Measurements from ENCODE around the gene BACE1. TPM values are rescaled to one million over a fixed set of nuclear protein-coding genes. Genes with fewer than 3 reads are reported as not detected.
"Not testable (repeated sequence)": the region's sequence is repeated elsewhere in the genome, so short reads cannot be mapped to it uniquely, and the experiment has no call there.

BACE1 gene
- total and polyA plus RNA-seq, 7 experiments from 2014 or later: 0.23 to 2.0 (median 0.34) TPM

GRCh38 chr11:117327255-117327566, 11.2 kb upstream of the BACE1 start:
- H3K36me3 ChIP-seq (ENCODE audit: control insufficient read depth in 2 of 3, insufficient read depth in 3 of 3, low read length in 3 of 3); H3K27me3 ChIP-seq (ENCODE audit: control insufficient read depth in 2 of 2, insufficient read depth in 2 of 2, low read length in 2 of 2); H3K4me1 ChIP-seq (ENCODE audit: control insufficient read depth in 2 of 2, insufficient read depth in 2 of 2, low read length in 2 of 2); DNase-seq; H3K9me3 ChIP-seq (ENCODE audit: control insufficient read depth in 2 of 3, low read length in 3 of 3); H3K9me3 Mint-ChIP-seq; ATAC-seq; H3K27me3 Mint-ChIP-seq; H3K36me3 Mint-ChIP-seq: not testable (repeated sequence)
- H3K27ac ChIP-seq (ENCODE audit: low read depth, low read length): peak overlapping the region; percentile 79
- intact Hi-C loops (cut with micrococcal nuclease): loop anchor here (1.0 to 10.0 kb wide), 10 partner anchors 11 to 660 kb away; partner anchors contain the start of genes BACE1 (in 2 of the 2), BUD13 (in 2 of the 2), PCSK7 (in 2 of the 2) and RNF214 (in 2 of the 2)
- CTCF ChIA-PET: interaction anchor here (1.0 kb wide), 1 partner anchor 17 kb away, joined by 4 read pairs; no protein-coding TSS in a partner anchor
- peak overlapping the region in 2 of 9 donors; percentile 70 to 81 for H3K27ac Mint-ChIP-seq
- POLR2A ChIA-PET: interaction anchor here (0.7 to 1.4 kb wide), 5 partner anchors 11 to 445 kb away, joined by 4 to 6 read pairs (median 5); partner anchors contain the start of genes PAFAH1B2 and PCSK7
- H3K4me1 Mint-ChIP-seq: peaks cover 0 to 19% (median 11%) of the 10 kb centered on the region in 7 donors
- H3K4me3 Mint-ChIP-seq: peak overlapping the region in 6 of 10 donors; percentile 26 to 59 (median 34)
- peak overlapping the region; percentile 66 for H3K4me3 ChIP-seq (ENCODE audit: low read length)

GRCh38 chr11:117319214-117319840, 3.3 kb upstream of the BACE1 start:
- no peak overlapping the region for H3K4me3 Mint-ChIP-seq
- Histone ChIP-seq H3K27me3 (ENCODE audit: control insufficient read depth in 2 of 2, insufficient read depth in 2 of 2, low read length in 2 of 2) (peaks cover 0 to 7% of the 10 kb centered on the region in 2 donors), H3K27ac (ENCODE audit: low read depth, low read length) (no peak overlapping the region), H3K9me3 (ENCODE audit: control insufficient read depth in 2 of 3, low read length in 3 of 3) (no peaks in the 10 kb centered on the region), H3K4me1 (ENCODE audit: control insufficient read depth in 2 of 2, insufficient read depth in 2 of 2, low read length in 2 of 2) (peaks cover 7 to 9% of the 10 kb centered on the region in 2 donors), H3K4me3 (ENCODE audit: low read length) (no peak overlapping the region), H3K36me3 (ENCODE audit: control insufficient read depth in 2 of 3, insufficient read depth in 3 of 3, low read length in 3 of 3) (no peaks in the 10 kb centered on the region)
- POLR2A ChIA-PET: no interaction called here
- no peak overlapping the region for H3K27ac Mint-ChIP-seq
- intact Hi-C loops (cut with micrococcal nuclease): no loop called here
- CTCF ChIA-PET: interaction anchor here (0.7 kb wide), 1 partner anchor 14 kb away, joined by 3 read pairs; no protein-coding TSS in a partner anchor
- H3K36me3 Mint-ChIP-seq: no peaks in the 10 kb centered on the region
- H3K9me3 Mint-ChIP-seq: no peaks in the 10 kb centered on the region
- peaks cover 0 to 12% (median 6%) of the 10 kb centered on the region in 7 donors for H3K4me1 Mint-ChIP-seq
- H3K27me3 Mint-ChIP-seq: peaks cover 22 to 51% (median 23%) of the 10 kb centered on the region in 5 donors
- no peak for ATAC-seq
- DNase-seq: no peak

DNA sequence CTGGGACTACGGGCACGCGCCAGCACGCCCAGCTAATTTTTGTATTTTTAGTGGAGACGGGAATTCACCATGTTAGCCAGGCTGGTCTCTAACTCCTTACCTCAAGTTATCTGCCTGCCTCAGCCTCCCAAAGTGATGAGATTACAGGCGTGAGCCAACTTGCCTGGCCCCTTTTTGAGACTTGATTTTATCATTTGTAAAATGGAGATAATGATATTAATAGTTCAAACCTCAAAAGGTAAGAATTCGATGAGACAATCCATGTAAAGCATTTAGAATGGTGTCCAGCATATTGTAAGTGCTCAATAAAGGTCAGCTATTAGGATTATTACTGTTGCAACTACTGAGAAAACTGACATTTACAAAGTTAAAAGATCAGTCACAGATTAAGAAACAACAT, 2.7 kb upstream of the BACE1 start:
- POLR2A ChIA-PET: no interaction called here
- no peak for ATAC-seq

DNA sequence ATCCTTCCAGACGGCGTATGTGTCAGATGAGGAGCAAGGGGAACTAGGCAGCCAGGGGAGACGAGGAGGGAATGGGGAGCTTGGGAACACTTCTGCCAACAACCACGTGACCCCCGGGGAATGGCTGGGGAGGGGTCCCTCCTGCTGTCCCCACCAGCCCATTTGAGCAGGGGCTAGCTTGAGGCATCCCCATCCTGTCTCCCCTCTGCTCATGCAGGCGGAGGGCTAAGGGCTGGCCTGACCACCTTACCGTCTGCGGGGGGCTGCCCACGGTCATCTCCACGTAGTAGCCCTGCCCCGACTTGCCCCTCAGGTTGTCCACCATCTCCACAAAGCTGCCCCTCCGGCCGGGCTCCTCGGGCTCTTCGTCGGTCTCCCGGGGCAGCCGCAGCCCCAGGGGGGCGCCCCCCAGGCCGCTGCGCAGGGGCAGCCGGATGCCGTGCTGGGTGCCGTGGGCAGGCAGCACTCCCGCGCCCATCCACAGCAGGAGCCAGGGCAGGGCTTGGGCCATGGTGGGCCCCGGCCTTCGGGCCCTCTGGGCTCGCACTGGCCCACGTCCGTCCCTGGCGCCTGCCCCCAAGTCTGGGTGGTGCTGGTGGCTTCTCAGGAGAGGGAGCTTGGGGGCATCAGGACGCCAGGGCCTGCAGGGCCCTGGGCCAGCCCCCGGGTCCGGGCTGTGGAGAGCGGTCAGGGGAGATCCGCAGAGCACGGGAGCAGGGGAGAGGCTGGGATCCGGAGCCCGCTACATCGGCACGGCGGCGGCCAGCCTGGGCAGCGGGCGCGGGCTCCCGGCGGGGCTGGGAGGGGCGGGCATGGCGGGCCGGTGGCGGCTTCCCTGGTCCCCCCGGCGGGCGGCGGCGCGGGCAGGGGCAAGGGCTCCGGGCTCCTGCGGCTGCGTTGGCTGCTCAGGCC, 515 bp downstream of the BACE1 start:
- POLR2A ChIA-PET: no interaction called here
- Histone ChIP-seq H3K27me3 (ENCODE audit: control insufficient read depth in 2 of 2, insufficient read depth in 2 of 2, low read length in 2 of 2) (peaks cover 0 to 7% of the 10 kb centered on the region in 2 donors), H3K4me1 (ENCODE audit: control insufficient read depth in 2 of 2, insufficient read depth in 2 of 2, low read length in 2 of 2) (peaks cover 7 to 9% of the 10 kb centered on the region in 2 donors), H3K9me3 (ENCODE audit: control insufficient read depth in 2 of 3, low read length in 3 of 3) (no peaks in the 10 kb centered on the region), H3K27ac (ENCODE audit: low read depth, low read length) (no peak overlapping the region), H3K36me3 (ENCODE audit: control insufficient read depth in 2 of 3, insufficient read depth in 3 of 3, low read length in 3 of 3) (no peaks in the 10 kb centered on the region), H3K4me3 (ENCODE audit: low read length) (peak overlapping the region; percentile 47)
- no peak overlapping the region for H3K27ac Mint-ChIP-seq
- DNase-seq (peak in 3 of 9 donors; percentile 16 to 40 (median 17)), ATAC-seq (peak; percentile 67)
- CTCF ChIA-PET: no interaction called here
- intact Hi-C loops (cut with micrococcal nuclease): loop anchor here (1.0 kb wide), 1 partner anchor 12 kb away; the partner anchor contains the start of gene CEP164 (in 2 of the 2)
- H3K4me1 Mint-ChIP-seq: peaks cover 0 to 12% (median 6%) of the 10 kb centered on the region in 7 donors
- peak overlapping the region in 9 of 10 donors; percentile 38 to 87 (median 76) for H3K4me3 Mint-ChIP-seq
- H3K36me3 Mint-ChIP-seq: no peaks in the 10 kb centered on the region
- H3K9me3 Mint-ChIP-seq: no peaks in the 10 kb centered on the region
- peaks cover 30 to 67% (median 40%) of the 10 kb centered on the region in 5 donors for H3K27me3 Mint-ChIP-seq

More for the DNA sequence above, 2.7 kb upstream of the BACE1 start:
- Mint-ChIP-seq H3K4me1 (peaks cover 0 to 12% (median 6%) of the 10 kb centered on the region in 7 donors), H3K36me3 (no peaks in the 10 kb centered on the region), H3K27ac (no peak overlapping the region), H3K9me3 (no peaks in the 10 kb centered on the region), H3K27me3 (peaks cover 26 to 56% (median 29%) of the 10 kb centered on the region in 5 donors), H3K4me3 (no peak overlapping the region)
- Histone ChIP-seq H3K9me3 (ENCODE audit: control insufficient read depth in 2 of 3, low read length in 3 of 3) (no peaks in the 10 kb centered on the region), H3K4me1 (ENCODE audit: control insufficient read depth in 2 of 2, insufficient read depth in 2 of 2, low read length in 2 of 2) (peaks cover 7 to 9% of the 10 kb centered on the region in 2 donors), H3K36me3 (ENCODE audit: control insufficient read depth in 2 of 3, insufficient read depth in 3 of 3, low read length in 3 of 3) (no peaks in the 10 kb centered on the region), H3K27ac (ENCODE audit: low read depth, low read length) (no peak overlapping the region), H3K4me3 (ENCODE audit: low read length) (no peak overlapping the region), H3K27me3 (ENCODE audit: control insufficient read depth in 2 of 2, insufficient read depth in 2 of 2, low read length in 2 of 2) (peaks cover 0 to 7% of the 10 kb centered on the region in 2 donors)
- intact Hi-C loops (cut with micrococcal nuclease): no loop called here
- DNase-seq: no peak
- CTCF ChIA-PET: interaction anchor here (0.7 kb wide), 1 partner anchor 15 kb away, joined by 3 read pairs; no protein-coding TSS in a partner anchor

DNA sequence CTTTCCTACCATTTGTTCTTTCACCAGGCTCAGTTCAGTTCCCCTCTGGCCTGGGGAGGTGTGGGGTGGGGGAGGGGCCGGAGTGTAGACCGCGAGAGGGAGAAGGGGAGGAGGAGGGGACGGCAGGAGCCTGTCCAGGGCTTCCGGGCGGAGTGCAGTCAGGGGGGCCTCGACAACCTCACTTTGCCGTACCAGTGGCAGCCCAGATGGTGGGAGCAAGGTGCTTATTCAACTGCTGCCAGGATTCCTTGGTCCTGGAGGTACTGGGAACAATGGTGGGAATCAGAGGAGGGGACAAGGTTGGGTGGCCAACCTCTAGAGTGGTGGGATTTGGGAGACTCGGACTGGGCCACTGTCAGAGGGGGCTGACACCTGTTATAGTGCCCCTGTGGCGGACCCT, 1.2 kb downstream of the BACE1 start:
- Histone ChIP-seq H3K4me3 (ENCODE audit: low read length) (peak overlapping the region; percentile 47), H3K9me3 (ENCODE audit: control insufficient read depth in 2 of 3, low read length in 3 of 3) (no peaks in the 10 kb centered on the region), H3K27ac (ENCODE audit: low read depth, low read length) (no peak overlapping the region), H3K36me3 (ENCODE audit: control insufficient read depth in 2 of 3, insufficient read depth in 3 of 3, low read length in 3 of 3) (no peaks in the 10 kb centered on the region), H3K27me3 (ENCODE audit: control insufficient read depth in 2 of 2, insufficient read depth in 2 of 2, low read length in 2 of 2) (peaks cover 0 to 7% of the 10 kb centered on the region in 2 donors), H3K4me1 (ENCODE audit: control insufficient read depth in 2 of 2, insufficient read depth in 2 of 2, low read length in 2 of 2) (peaks cover 7 to 9% of the 10 kb centered on the region in 2 donors)
- no peak for DNase-seq
- intact Hi-C loops (cut with micrococcal nuclease): no loop called here
- Mint-ChIP-seq H3K4me3 (peak overlapping the region in 9 of 10 donors; percentile 41 to 75 (median 65)), H3K27ac (peak overlapping the region in 1 of 9 donors; percentile 26), H3K9me3 (no peaks in the 10 kb centered on the region), H3K4me1 (peaks cover 0 to 12% (median 6%) of the 10 kb centered on the region in 7 donors), H3K36me3 (no peaks in the 10 kb centered on the region), H3K27me3 (peaks cover 30 to 68% (median 40%) of the 10 kb centered on the region in 5 donors)
- ChIA-PET CTCF (no interaction called here), POLR2A (no interaction called here)
- no peak for ATAC-seq

DNA sequence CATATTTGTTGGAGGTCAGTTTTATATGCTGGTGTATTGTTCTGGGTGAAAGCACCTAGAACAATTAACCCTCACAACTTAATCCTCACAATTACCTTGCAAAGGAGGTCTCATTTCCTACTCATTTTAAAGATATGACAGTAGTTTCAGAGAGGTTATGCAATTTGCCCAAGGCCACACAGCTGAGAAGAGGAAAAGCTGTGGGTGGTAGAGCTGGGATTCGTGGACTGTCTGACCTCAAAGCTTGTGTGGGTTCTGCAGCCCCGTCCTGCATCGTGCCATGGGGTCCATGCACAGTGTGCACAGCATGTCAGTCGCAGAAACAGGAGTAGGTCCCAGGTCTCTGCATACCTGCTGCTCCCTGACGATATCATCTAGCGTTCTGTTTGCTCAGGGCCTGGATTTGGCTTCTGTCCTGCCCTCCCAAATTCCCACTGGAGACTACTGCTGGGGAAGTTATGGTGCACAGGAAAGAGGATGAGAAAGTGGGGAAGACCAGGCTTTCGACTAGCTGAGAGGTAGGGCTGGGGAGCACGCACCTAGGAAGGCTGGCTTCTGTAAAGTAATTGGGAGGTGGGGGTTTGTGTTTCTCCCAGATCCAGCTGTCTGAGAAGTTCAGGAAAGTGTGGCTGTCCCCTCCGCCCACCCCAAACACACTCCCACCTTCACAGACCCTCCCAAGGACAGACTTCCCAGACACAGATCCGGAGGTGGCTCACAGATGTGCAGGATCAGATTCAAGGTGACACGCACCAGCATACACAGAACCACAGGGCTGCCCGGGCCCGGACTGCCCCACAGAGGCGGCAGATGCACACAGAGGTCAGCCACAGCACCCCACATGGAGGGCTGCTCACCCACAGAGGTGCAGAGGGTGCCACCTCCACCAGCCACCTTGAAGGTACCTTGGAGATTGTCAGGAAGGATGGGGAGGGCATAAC, 2.0 kb downstream of the BACE1 start:
- Mint-ChIP-seq H3K4me1 (peaks cover 0 to 12% (median 6%) of the 10 kb centered on the region in 7 donors), H3K9me3 (no peaks in the 10 kb centered on the region), H3K4me3 (peak overlapping the region in 8 of 10 donors; percentile 13 to 75 (median 48)), H3K27ac (peak overlapping the region in 1 of 9 donors; percentile 17), H3K36me3 (no peaks in the 10 kb centered on the region), H3K27me3 (peaks cover 27 to 68% (median 44%) of the 10 kb centered on the region in 5 donors)
- no peak overlapping the region for H3K27ac ChIP-seq (ENCODE audit: low read depth, low read length)
- ChIA-PET CTCF (no interaction called here), POLR2A (no interaction called here)
- no peak for ATAC-seq
- peaks cover 7 to 9% of the 10 kb centered on the region in 2 donors for H3K4me1 ChIP-seq (ENCODE audit: control insufficient read depth in 2 of 2, insufficient read depth in 2 of 2, low read length in 2 of 2)
- no peak for DNase-seq
- no peak overlapping the region for H3K4me3 ChIP-seq (ENCODE audit: low read length)
- no peaks in the 10 kb centered on the region for H3K9me3 ChIP-seq (ENCODE audit: control insufficient read depth in 2 of 3, low read length in 3 of 3)
- no peaks in the 10 kb centered on the region for H3K36me3 ChIP-seq (ENCODE audit: control insufficient read depth in 2 of 3, insufficient read depth in 3 of 3, low read length in 3 of 3)
- peaks cover 0 to 7% of the 10 kb centered on the region in 2 donors for H3K27me3 ChIP-seq (ENCODE audit: control insufficient read depth in 2 of 2, insufficient read depth in 2 of 2, low read length in 2 of 2)
- intact Hi-C loops (cut with micrococcal nuclease): no loop called here
